Body of pancreas (tissue), 4 donors: ENCODE results near the gene PCBP3. TPM values are rescaled to one million over a fixed set of nuclear protein-coding genes. Genes with fewer than 3 reads are reported as not detected.

Experiments
- ATAC-seq: fragments of 150-250 bp; one replicate; pipeline ENCODE4 v1.9.1; 2016
- DNase-seq, 4 donors: peaks; one replicate each; pipeline ENCODE4 v3.0.0-alpha.2; 2019
- H3K27ac ChIP-seq, 4 donors: fragments of 200-600 bp; sonication (generic); 1 replicate in 3 of 4; 2 replicates in 1 of 4; pipeline versions ENCODE4 v1.5.1 to v1.6.1; 2016 to 2019; ENCODE audit warnings: mild to moderate bottlenecking in 1 of 4, mixed read lengths in 1 of 4, moderate library complexity in 1 of 4
- H3K27me3 ChIP-seq, 2 donors: fragments of 200-600 bp; sonication (generic); one replicate each; pipeline ENCODE4 v1.6.0; 2016; ENCODE audit warnings: mild to moderate bottlenecking in 1 of 2
- H3K36me3 ChIP-seq, 2 donors: fragments of 200-600 bp; sonication (generic); replicated peaks in 1 of 2; 2 replicates each; pipeline ENCODE4 v1.5.1; 2016; ENCODE audit warnings: low read depth in 2 of 2; ENCODE audit not compliant: insufficient read depth in 1 of 2
- H3K4me1 ChIP-seq: fragments of 200-600 bp; sonication (generic); one replicate; pipeline ENCODE4 v1.6.0; 2016
- H3K4me3 ChIP-seq, 2 donors: fragments of 200-600 bp; sonication (generic); 1 replicate in 1 of 2; 2 replicates in 1 of 2; pipeline ENCODE4 v1.5.1; 2016 to 2019
- H3K9me3 ChIP-seq, 3 donors: fragments of 200-600 bp; sonication (generic); 1 replicate in 2 of 3; 2 replicates in 1 of 3; pipeline ENCODE4 v1.5.1; 2016
- POLR2A ChIP-seq, 3 donors: fragments of 450-650 bp; IDR thresholded peaks; one replicate each; pipeline ENCODE4 v1.6.1; 2016; ENCODE audit warnings: antibody characterized with exemption in 3 of 3, mild to moderate bottlenecking in 2 of 3
- WGBS, 2 donors: methylation state at CpG; one replicate each; pipeline ENCODE4 v1.1.5; 2017; 5-methylcytosine and 5-hydroxymethylcytosine counted together
- intact Hi-C: fragments of 100-400 bp; cut with DNase I; formaldehyde crosslinking; loops from one replicate; pipeline ENCODE4 v1.15.1; 2023
- total RNA-seq, 2 donors: library from RNA; depleted of rRNA; stranded (reverse); fragments of >200 nt; gene quantifications; one replicate each; pipeline ENCODE4 v1.1.0, GENCODE V29; 2016
- TF ChIP-seq, protein P1 (sequence below), 7 experiments: fragments of 450-650 bp in 4 of 7; fragments of 200-600 bp in 3 of 7; sonication (generic) in 3 of 7; IDR thresholded peaks; one replicate each; pipeline ENCODE4 v1.5.1; 2016 to 2019; ENCODE audit warnings: antibody characterized with exemption in 7 of 7

Gene PCBP3
- total RNA-seq, 2 donors from 2014 or later: 1.3 to 4.6 TPM

DNA sequence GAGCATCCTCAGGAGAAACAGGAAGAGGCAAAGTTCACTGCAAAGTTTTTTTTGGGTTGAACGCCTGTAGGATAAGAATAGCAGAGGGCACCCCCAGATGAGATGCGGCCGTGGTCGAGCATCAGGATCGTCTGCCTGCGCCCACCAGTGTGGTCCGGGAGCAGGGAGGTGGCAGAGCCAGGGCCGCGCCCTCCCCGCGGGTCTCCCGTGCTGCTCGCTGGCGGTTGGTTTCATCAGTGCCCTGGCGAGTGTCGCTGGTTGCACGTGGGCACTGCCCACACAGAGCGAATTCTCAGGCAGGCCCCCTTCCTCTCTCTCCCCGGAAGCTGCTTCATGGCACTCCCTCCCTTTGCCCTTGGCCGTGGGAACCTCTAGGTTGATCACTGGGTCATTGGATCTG is 120.0 kb downstream of the PCBP3 start:
- intact Hi-C loops: no loop called here
- no peak for ATAC-seq

DNA sequence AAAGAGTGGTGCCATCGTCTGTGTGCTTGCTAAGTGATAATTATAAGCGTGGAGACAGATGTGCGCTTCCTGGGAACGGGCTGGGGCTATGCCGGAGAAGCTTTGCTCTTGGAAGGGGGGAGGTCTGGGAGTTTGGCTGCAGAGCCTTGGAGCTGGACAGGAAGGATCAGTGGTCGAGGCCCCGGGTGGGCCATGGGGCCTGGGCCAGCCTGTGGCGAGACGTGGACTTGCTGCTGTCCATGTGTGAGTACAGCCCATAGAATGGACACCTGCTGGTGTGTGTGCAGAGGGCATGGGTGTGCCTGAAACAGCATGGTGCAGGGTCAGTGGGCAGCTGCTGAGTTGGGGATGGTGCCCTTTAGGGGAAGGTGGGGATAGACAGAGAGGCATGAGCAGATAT is 121.3 kb downstream of the PCBP3 start:
- Histone ChIP-seq H3K27me3 (no peaks in the 10 kb centered on the region), H3K4me1 (no peaks in the 10 kb centered on the region), H3K4me3 (no peak overlapping the region), H3K27ac (no peak overlapping the region), H3K9me3 (no peaks in the 10 kb centered on the region), H3K36me3 (no peaks in the 10 kb centered on the region)
- ATAC-seq (no peak), DNase-seq (no peak)
- intact Hi-C loops: no loop called here
- TF ChIP-seq, protein P1, sequence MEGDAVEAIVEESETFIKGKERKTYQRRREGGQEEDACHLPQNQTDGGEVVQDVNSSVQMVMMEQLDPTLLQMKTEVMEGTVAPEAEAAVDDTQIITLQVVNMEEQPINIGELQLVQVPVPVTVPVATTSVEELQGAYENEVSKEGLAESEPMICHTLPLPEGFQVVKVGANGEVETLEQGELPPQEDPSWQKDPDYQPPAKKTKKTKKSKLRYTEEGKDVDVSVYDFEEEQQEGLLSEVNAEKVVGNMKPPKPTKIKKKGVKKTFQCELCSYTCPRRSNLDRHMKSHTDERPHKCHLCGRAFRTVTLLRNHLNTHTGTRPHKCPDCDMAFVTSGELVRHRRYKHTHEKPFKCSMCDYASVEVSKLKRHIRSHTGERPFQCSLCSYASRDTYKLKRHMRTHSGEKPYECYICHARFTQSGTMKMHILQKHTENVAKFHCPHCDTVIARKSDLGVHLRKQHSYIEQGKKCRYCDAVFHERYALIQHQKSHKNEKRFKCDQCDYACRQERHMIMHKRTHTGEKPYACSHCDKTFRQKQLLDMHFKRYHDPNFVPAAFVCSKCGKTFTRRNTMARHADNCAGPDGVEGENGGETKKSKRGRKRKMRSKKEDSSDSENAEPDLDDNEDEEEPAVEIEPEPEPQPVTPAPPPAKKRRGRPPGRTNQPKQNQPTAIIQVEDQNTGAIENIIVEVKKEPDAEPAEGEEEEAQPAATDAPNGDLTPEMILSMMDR (IDR thresholded peaks at IDR 0.05): no peak
- TF ChIP-seq POLR2A (IDR thresholded peaks at IDR 0.05): no peak
- WGBS, 2 donors: 85 to 89% methylated on average over 9 of the region's 9 CpGs

More for the DNA sequence above, 120.0 kb downstream of the PCBP3 start:
- Histone ChIP-seq H3K27me3 (no peaks in the 10 kb centered on the region), H3K36me3 (no peaks in the 10 kb centered on the region), H3K27ac (no peak overlapping the region), H3K9me3 (no peaks in the 10 kb centered on the region), H3K4me1 (no peaks in the 10 kb centered on the region), H3K4me3 (no peak overlapping the region)
- no peak for DNase-seq
- TF ChIP-seq, protein P1 (IDR thresholded peaks at IDR 0.05): no peak
- TF ChIP-seq POLR2A (IDR thresholded peaks at IDR 0.05): no peak
- 84 to 90% methylated on average over 18 to 20 of the region's 20 CpGs for WGBS, 2 donors

DNA sequence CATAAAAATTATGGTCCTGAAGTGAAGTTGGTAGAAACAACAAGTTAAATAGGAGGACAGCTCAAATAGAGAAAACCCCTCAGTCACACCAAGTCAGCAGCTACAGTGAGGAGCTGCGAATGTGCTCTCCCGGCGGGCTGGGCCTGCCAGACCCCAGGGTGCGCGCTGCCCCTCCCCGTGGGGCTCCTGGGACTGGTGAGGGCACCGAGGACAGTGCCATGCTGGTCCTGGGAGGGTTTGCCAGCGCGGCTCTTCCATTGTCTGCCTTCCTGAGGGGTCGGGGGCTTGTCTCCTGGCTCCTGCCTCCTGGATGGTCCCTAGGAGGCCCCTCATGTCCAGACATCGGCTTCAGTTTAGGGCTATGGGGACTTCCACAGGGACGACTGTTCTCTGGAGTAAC is 121.8 kb downstream of the PCBP3 start:
- Histone ChIP-seq H3K36me3 (no peaks in the 10 kb centered on the region), H3K27me3 (no peaks in the 10 kb centered on the region), H3K4me3 (no peak overlapping the region), H3K9me3 (no peaks in the 10 kb centered on the region), H3K27ac (no peak overlapping the region), H3K4me1 (no peaks in the 10 kb centered on the region)
- DNase-seq: no peak
- no peak for ATAC-seq
- no peak for TF ChIP-seq POLR2A (IDR thresholded peaks at IDR 0.05)
- TF ChIP-seq, protein P1 (IDR thresholded peaks at IDR 0.05): no peak
- 62 to 87% methylated on average over 4 to 12 of the region's 12 CpGs for WGBS, 2 donors
- intact Hi-C loops: no loop called here

DNA sequence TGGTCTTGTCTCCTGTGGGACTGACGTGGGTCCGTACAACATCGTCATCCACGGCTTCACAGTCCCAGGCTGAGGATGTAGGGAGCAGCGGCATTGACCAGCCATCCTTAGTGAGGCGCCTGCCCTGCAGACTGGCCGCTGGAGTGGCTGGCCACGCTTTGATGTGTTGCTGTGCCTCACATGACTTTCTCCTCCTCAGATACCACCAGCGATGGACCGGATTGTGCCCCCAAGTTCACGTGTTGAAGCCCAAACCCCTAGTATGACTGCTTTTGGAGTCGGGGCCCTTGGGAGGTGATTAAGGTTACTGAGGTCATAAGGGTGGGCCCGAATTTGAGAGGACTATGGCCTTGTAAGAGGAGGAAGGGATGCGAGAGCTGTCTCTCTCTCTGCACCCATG is 122.5 kb downstream of the PCBP3 start:
- Histone ChIP-seq H3K4me1 (no peaks in the 10 kb centered on the region), H3K36me3 (no peaks in the 10 kb centered on the region), H3K4me3 (no peak overlapping the region), H3K27me3 (no peaks in the 10 kb centered on the region), H3K27ac (no peak overlapping the region), H3K9me3 (no peaks in the 10 kb centered on the region)
- ATAC-seq: no peak
- intact Hi-C loops: no loop called here
- WGBS, 2 donors: 70 to 79% methylated on average over 8 to 14 of the region's 14 CpGs
- no peak for DNase-seq
- TF ChIP-seq POLR2A (IDR thresholded peaks at IDR 0.05): no peak
- TF ChIP-seq, protein P1 (IDR thresholded peaks at IDR 0.05): no peak

DNA sequence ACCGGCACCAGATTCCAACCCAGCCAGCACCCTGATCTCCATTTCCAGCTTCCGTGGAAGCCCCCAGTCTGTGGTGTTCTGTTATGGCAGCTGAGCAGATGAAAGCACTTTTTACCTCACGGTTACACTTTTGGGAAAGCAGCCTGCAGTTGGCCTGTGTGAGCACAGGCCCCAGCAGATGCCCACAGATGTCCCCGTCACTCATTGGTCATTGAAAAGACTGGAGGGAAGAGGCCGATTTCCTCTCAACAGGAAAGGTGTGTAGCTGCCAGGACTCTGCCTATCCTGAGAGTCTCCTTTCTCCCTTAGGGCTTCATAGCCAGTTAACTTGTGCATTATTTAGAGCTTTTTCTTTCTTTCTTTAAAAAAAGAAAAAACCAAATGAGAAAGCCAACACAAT is 123.0 kb downstream of the PCBP3 start:
- no peak overlapping the region for H3K27ac ChIP-seq
- ATAC-seq (no peak), DNase-seq (no peak)
- no peaks in the 10 kb centered on the region for H3K36me3 ChIP-seq
- no peak for TF ChIP-seq POLR2A (IDR thresholded peaks at IDR 0.05)
- TF ChIP-seq, protein P1 (IDR thresholded peaks at IDR 0.05): no peak
- H3K27me3 ChIP-seq: no peaks in the 10 kb centered on the region
- H3K4me1 ChIP-seq: no peaks in the 10 kb centered on the region
- WGBS, 2 donors: 83% methylated on average over 5 of the region's 5 CpGs
- no peaks in the 10 kb centered on the region for H3K9me3 ChIP-seq
- no peak overlapping the region for H3K4me3 ChIP-seq
- intact Hi-C loops: no loop called here
